Measurements from ENCODE around the gene SART3. TPM values are rescaled to one million over a fixed set of nuclear protein-coding genes. Genes with fewer than 3 reads are reported as not detected.
"Not testable (repeated sequence)": the region's sequence is repeated elsewhere in the genome, so short reads cannot be mapped to it uniquely, and the experiment has no call there.

Gene SART3
- total and polyA plus RNA-seq, 4 experiments from 2014 or later, result 25.9 to 112 (median 76.7) TPM

DNA sequence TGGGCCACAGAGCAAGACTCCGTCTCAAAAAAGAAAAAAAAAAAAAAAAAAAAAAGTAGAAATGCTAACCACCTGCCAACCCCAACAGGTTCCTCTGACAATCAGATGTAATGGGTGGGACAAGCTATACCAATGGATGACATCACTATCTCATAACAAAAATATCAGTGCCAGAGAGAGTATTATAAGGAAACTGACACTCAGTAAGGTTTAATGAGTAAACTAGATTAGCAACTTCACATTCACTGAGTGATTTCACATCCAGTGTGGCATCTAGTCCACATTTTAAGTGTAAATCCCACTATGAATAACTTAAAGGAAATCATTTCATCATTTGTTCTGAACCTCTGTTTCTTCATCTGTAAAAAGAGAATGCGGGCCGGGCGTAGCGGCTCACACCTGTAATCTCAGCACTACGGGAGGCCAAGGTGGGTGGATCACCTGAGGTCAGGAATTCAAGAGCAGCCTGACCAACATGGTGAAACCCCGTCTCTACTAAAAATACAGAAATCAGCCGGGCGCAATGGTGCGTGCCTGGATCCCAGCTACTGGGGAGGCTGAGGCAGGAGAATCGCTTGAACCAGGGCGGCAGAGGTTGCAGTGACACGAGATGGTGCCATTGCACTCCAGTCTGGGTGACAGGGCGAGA, 1.8 kb downstream of the SART3 start:
- H3K9me3 ChIP-seq (ENCODE audit: control insufficient read depth in 1 of 2, low read length in 2 of 2), result no peaks in the 10 kb centered on the region
- no peaks in the 10 kb centered on the region for H3K27me3 ChIP-seq (ENCODE audit: insufficient read depth, low read length)
- no peaks in the 10 kb centered on the region for H3K9me3 Mint-ChIP-seq
- peak overlapping the region; percentile 60 to 100 (median 100) for H3K4me3 Mint-ChIP-seq
- H3K27ac Mint-ChIP-seq, result peak overlapping the region in 5 of 7 donors; percentile 55 to 99 (median 67)
- H3K4me3 ChIP-seq (ENCODE audit: low read length in 2 of 2), result no peak overlapping the region
- H3K4me1 ChIP-seq (ENCODE audit: insufficient read depth, low read length), result peaks cover 79% of the 10 kb centered on the region
- intact Hi-C loops (cut with micrococcal nuclease), result no loop called here
- H3K27ac ChIP-seq (ENCODE audit: low read depth, low read length), result peak overlapping the region; percentile 16
- ChIA-PET CTCF (ENCODE audit: partially characterized antibody) (interaction anchor here (3.1 to 17.1 kb wide), 3 partner anchors 58 to 106 kb away, joined by 12 to 339 read pairs (median 15); no protein-coding TSS in a partner anchor), POLR2A (ENCODE audit: partially characterized antibody) (interaction anchor here (0.7 to 14.6 kb wide), 3 partner anchors 10 to 524 kb away, joined by 7 to 245 read pairs (median 11); partner anchors contain the start of gene SELPLG)
- H3K36me3 Mint-ChIP-seq, result peaks cover 3 to 55% of the 10 kb centered on the region in 2 donors
- DNase-seq, result no peak
- H3K36me3 ChIP-seq (ENCODE audit: insufficient read depth, low read length), result peaks cover 2% of the 10 kb centered on the region
- H3K27me3 Mint-ChIP-seq, result no peaks in the 10 kb centered on the region
- H3K4me1 Mint-ChIP-seq, result peaks cover 43 to 86% (median 62%) of the 10 kb centered on the region in 4 donors

DNA sequence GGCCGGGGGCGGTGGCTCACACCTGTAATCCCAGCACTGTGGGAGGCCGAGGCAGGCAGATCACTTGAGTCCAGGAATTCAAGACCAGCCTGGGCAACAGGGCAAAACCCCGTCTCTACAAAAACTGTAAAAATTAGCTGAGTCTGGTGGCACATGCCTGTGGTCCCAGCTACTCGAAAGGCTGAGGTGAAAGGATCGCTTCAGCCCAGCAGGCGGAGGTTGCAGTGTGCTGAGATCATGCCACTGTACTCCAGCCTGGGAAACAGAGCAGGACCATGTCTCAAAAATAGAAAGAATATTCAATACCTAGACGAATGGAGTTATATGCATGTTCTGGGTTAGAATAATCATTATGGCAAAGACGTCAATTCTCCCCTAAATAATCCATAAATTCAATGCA, 5.6 kb downstream of the SART3 start:
- Mint-ChIP-seq H3K4me1 (peaks cover 67 to 94% (median 79%) of the 10 kb centered on the region in 4 donors), H3K27ac (peak overlapping the region in 1 of 7 donors; percentile 42), H3K36me3 (peaks cover 3 to 36% of the 10 kb centered on the region in 2 donors), H3K4me3 (peak overlapping the region in 5 of 8 donors; percentile 4 to 55 (median 20))
- H3K27ac ChIP-seq (ENCODE audit: low read depth, low read length); H3K9me3 Mint-ChIP-seq; DNase-seq; H3K27me3 ChIP-seq (ENCODE audit: insufficient read depth, low read length); POLR2A ChIA-PET (ENCODE audit: partially characterized antibody); intact Hi-C loops (cut with micrococcal nuclease); H3K4me3 ChIP-seq (ENCODE audit: low read length in 2 of 2); H3K9me3 ChIP-seq (ENCODE audit: control insufficient read depth in 1 of 2, low read length in 2 of 2); H3K27me3 Mint-ChIP-seq; H3K36me3 ChIP-seq (ENCODE audit: insufficient read depth, low read length): not testable (repeated sequence)
- CTCF ChIA-PET (ENCODE audit: partially characterized antibody), result interaction anchor here (4.5 kb wide), 1 partner anchor 63 kb away, joined by 15 read pairs; no protein-coding TSS in a partner anchor
- peaks cover 94% of the 10 kb centered on the region for H3K4me1 ChIP-seq (ENCODE audit: insufficient read depth, low read length)

DNA sequence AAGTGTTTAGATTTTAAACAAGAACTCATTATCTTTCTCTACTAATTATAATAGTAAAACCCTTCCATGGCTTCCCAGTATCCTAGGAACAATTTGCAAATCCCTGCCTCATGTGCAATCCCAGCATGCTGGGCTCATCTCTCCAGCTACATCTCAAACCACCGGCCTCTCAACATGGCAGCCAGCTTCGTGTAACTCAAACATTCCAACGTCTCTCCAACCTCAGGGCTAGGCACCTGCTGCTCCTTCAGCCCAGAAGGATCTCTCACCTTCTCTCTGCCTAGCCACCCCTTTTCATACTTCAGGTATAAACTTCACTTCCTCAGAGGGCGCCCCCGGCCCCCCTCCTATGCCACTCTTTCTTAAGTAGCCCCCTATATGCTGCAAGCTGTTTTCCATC, 7.2 kb downstream of the SART3 start:
- Mint-ChIP-seq H3K4me3 (peak overlapping the region in 3 of 8 donors; percentile 1 to 71 (median 47)), H3K4me1 (peaks cover 61 to 87% (median 74%) of the 10 kb centered on the region in 4 donors), H3K36me3 (peaks cover 3 to 35% of the 10 kb centered on the region in 2 donors), H3K9me3 (no peaks in the 10 kb centered on the region), H3K27ac (peak overlapping the region in 1 of 7 donors; percentile 14), H3K27me3 (no peaks in the 10 kb centered on the region)
- Histone ChIP-seq H3K27ac (ENCODE audit: low read depth, low read length) (no peak overlapping the region), H3K4me1 (ENCODE audit: insufficient read depth, low read length) (peaks cover 78% of the 10 kb centered on the region), H3K27me3 (ENCODE audit: insufficient read depth, low read length) (no peaks in the 10 kb centered on the region), H3K36me3 (ENCODE audit: insufficient read depth, low read length) (peaks cover 4% of the 10 kb centered on the region), H3K9me3 (ENCODE audit: control insufficient read depth in 1 of 2, low read length in 2 of 2) (no peaks in the 10 kb centered on the region), H3K4me3 (ENCODE audit: low read length in 2 of 2) (no peak overlapping the region)
- ChIA-PET CTCF (ENCODE audit: partially characterized antibody) (no interaction called here), POLR2A (ENCODE audit: partially characterized antibody) (no interaction called here)
- intact Hi-C loops (cut with micrococcal nuclease), result no loop called here
- DNase-seq, result no peak

DNA sequence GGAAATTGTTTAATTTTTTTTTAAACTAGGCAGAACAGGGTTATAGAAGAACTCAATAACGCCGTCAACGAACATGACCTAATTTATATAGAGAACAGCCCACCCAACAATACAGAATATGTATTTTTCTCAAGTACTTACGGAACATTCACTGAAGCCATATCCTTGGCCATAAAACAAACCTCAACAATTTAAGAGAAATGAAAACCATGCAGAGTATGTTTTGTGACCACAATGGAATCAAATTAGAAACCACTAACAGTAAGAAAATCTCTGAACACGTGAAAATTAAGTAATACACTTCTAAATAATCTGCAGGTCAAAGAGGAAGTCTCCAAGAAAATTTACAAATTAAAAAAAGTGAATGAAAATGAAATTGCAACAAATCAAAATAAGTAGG, 9.4 kb downstream of the SART3 start:
- intact Hi-C loops (cut with micrococcal nuclease), result no loop called here
- H3K9me3 Mint-ChIP-seq, result no peaks in the 10 kb centered on the region
- peaks cover 14 to 45% of the 10 kb centered on the region in 2 donors for H3K36me3 Mint-ChIP-seq
- CTCF ChIA-PET (ENCODE audit: partially characterized antibody), result no interaction called here
- H3K9me3 ChIP-seq (ENCODE audit: control insufficient read depth in 1 of 2, low read length in 2 of 2), result no peaks in the 10 kb centered on the region
- H3K4me3 Mint-ChIP-seq, result peak overlapping the region in 6 of 8 donors; percentile 1 to 77 (median 57)
- no peak overlapping the region for H3K4me3 ChIP-seq (ENCODE audit: low read length in 2 of 2)
- H3K4me1 ChIP-seq (ENCODE audit: insufficient read depth, low read length), result peaks cover 57% of the 10 kb centered on the region
- no peaks in the 10 kb centered on the region for H3K27me3 Mint-ChIP-seq
- H3K27me3 ChIP-seq (ENCODE audit: insufficient read depth, low read length), result no peaks in the 10 kb centered on the region
- no peak overlapping the region for H3K27ac ChIP-seq (ENCODE audit: low read depth, low read length)
- POLR2A ChIA-PET (ENCODE audit: partially characterized antibody), result no interaction called here
- peaks cover 54 to 75% (median 61%) of the 10 kb centered on the region in 4 donors for H3K4me1 Mint-ChIP-seq
- no peak for DNase-seq
- H3K36me3 ChIP-seq (ENCODE audit: insufficient read depth, low read length), result peaks cover 23% of the 10 kb centered on the region
- peak overlapping the region in 2 of 7 donors; percentile 40 to 44 for H3K27ac Mint-ChIP-seq

DNA sequence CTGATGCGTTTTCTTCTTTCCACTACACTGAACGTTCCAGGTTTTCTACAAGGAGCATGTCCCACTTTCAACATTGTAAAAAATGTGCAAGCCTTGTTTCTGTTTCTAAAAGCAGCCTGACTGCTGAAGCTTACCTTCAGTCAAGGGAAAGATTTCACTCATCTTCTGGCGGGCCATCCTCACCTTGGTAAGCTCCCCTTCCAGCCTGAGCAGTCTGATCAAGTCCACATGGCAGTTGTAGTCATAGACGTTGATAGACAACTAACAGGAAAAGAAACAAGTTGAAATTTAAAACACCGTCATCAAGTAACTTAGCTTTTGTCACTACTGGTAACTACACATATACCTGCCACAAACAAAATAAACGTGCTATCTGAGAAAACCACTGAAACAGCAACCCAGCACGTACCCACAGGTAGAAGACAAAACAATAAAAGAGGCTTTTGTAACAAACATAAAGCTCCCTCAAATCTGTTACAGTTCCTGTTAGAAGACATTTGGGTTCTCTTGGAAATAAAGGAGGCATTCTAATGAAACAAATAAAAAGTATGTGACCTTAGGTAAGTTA, 11.9 kb downstream of the SART3 start:
- Histone ChIP-seq H3K27me3 (ENCODE audit: insufficient read depth, low read length) (no peaks in the 10 kb centered on the region), H3K36me3 (ENCODE audit: insufficient read depth, low read length) (peaks cover 40% of the 10 kb centered on the region), H3K4me3 (ENCODE audit: low read length in 2 of 2) (no peak overlapping the region), H3K4me1 (ENCODE audit: insufficient read depth, low read length) (peaks cover 33% of the 10 kb centered on the region), H3K27ac (ENCODE audit: low read depth, low read length) (no peak overlapping the region), H3K9me3 (ENCODE audit: control insufficient read depth in 1 of 2, low read length in 2 of 2) (no peaks in the 10 kb centered on the region)
- peaks cover 42 to 58% (median 46%) of the 10 kb centered on the region in 4 donors for H3K4me1 Mint-ChIP-seq
- no peak for DNase-seq
- H3K36me3 Mint-ChIP-seq, result peaks cover 26 to 48% of the 10 kb centered on the region in 2 donors
- POLR2A ChIA-PET (ENCODE audit: partially characterized antibody), result interaction anchor here (0.9 to 1.8 kb wide), 2 partner anchors 9 to 12 kb away, joined by 3 to 8 read pairs; partner anchors contain the start of gene SART3
- no peak overlapping the region for H3K4me3 Mint-ChIP-seq
- intact Hi-C loops (cut with micrococcal nuclease), result no loop called here
- CTCF ChIA-PET (ENCODE audit: partially characterized antibody), result interaction anchor here (0.7 to 1.8 kb wide), 3 partner anchors 37 to 255 kb away, joined by 3 to 10 read pairs (median 5); no protein-coding TSS in a partner anchor
- H3K27me3 Mint-ChIP-seq, result no peaks in the 10 kb centered on the region
- H3K9me3 Mint-ChIP-seq, result no peaks in the 10 kb centered on the region
- peak overlapping the region in 3 of 7 donors; percentile 22 to 59 (median 46) for H3K27ac Mint-ChIP-seq

DNA sequence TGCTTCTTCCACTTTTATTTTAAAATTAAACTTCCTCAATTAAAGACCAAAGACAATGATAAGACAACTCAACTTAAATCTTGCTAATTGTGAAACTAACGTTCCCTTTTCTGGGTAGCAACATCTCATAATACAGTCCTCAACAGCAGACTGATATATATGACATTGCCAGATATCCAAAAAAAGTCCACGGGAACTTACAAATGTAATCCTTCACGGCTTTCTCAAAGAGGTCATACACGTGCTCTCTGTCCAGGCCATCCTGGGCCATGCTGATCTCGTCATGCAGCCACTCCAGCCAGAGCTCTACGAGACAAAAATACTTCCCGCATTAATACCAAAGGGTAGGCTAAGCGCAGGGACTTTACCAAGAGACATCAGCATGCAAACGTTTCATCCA, 13.3 kb downstream of the SART3 start:
- Mint-ChIP-seq H3K36me3 (peaks cover 39 to 58% of the 10 kb centered on the region in 2 donors), H3K27ac (peak overlapping the region in 1 of 7 donors; percentile 37), H3K4me1 (peaks cover 32 to 51% (median 40%) of the 10 kb centered on the region in 4 donors), H3K9me3 (no peaks in the 10 kb centered on the region), H3K27me3 (no peaks in the 10 kb centered on the region), H3K4me3 (no peak overlapping the region)
- POLR2A ChIA-PET (ENCODE audit: partially characterized antibody), result no interaction called here
- Histone ChIP-seq H3K27me3 (ENCODE audit: insufficient read depth, low read length) (no peaks in the 10 kb centered on the region), H3K4me1 (ENCODE audit: insufficient read depth, low read length) (peaks cover 20% of the 10 kb centered on the region), H3K9me3 (ENCODE audit: control insufficient read depth in 1 of 2, low read length in 2 of 2) (no peaks in the 10 kb centered on the region), H3K4me3 (ENCODE audit: low read length in 2 of 2) (no peak overlapping the region), H3K27ac (ENCODE audit: low read depth, low read length) (no peak overlapping the region), H3K36me3 (ENCODE audit: insufficient read depth, low read length) (peaks cover 48% of the 10 kb centered on the region)
- intact Hi-C loops (cut with micrococcal nuclease), result no loop called here
- CTCF ChIA-PET (ENCODE audit: partially characterized antibody), result no interaction called here
- DNase-seq, result no peak

DNA sequence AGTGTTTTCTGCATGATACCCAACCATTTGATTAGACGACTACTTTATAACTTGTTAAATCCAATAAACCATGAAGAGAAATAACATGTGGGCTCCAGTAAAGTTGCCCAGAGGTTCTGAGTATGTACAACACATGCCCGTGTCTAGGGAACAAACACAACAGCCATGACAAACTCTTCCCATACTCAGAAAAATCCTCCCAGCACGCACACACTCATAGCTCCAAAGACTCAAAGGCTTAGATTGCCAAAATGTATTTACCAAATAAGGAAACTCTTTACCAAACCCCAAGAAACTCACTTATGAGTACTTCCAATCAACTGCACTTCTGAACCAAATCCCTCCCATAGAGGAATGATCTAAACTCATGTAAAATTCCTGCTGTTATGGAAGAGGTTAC, 17.3 kb downstream of the SART3 start:
- H3K36me3 Mint-ChIP-seq, result peaks cover 49 to 70% of the 10 kb centered on the region in 2 donors
- POLR2A ChIA-PET (ENCODE audit: partially characterized antibody), result interaction anchor here (2.3 kb wide), 1 partner anchor 17 kb away, joined by 5 read pairs; the partner anchor contains the start of gene SART3
- Histone ChIP-seq H3K9me3 (ENCODE audit: control insufficient read depth in 1 of 2, low read length in 2 of 2) (no peaks in the 10 kb centered on the region), H3K36me3 (ENCODE audit: insufficient read depth, low read length) (peaks cover 54% of the 10 kb centered on the region), H3K27ac (ENCODE audit: low read depth, low read length) (no peak overlapping the region), H3K4me1 (ENCODE audit: insufficient read depth, low read length) (peaks cover 7% of the 10 kb centered on the region), H3K4me3 (ENCODE audit: low read length in 2 of 2) (no peak overlapping the region), H3K27me3 (ENCODE audit: insufficient read depth, low read length) (no peaks in the 10 kb centered on the region)
- H3K4me1 Mint-ChIP-seq, result peaks cover 12 to 29% (median 19%) of the 10 kb centered on the region in 4 donors
- no peak overlapping the region for H3K4me3 Mint-ChIP-seq
- intact Hi-C loops (cut with micrococcal nuclease), result no loop called here
- no peak for DNase-seq
- CTCF ChIA-PET (ENCODE audit: partially characterized antibody), result interaction anchor here (1.0 to 1.2 kb wide), 2 partner anchors 30 to 74 kb away, joined by 3 to 5 read pairs; no protein-coding TSS in a partner anchor
- H3K27me3 Mint-ChIP-seq, result no peaks in the 10 kb centered on the region
- H3K9me3 Mint-ChIP-seq, result no peaks in the 10 kb centered on the region
- peak overlapping the region in 2 of 7 donors; percentile 16 for H3K27ac Mint-ChIP-seq

Measured in CD4-positive, alpha-beta memory T cell (primary cell).